Suprapubic skin (tissue), 4 donors: ENCODE measurements around the gene FLYWCH1. TPM values are rescaled to one million over a fixed set of nuclear protein-coding genes. Genes with fewer than 3 reads are reported as not detected.

Experiments
- DNase-seq, 2 donors: peaks; one replicate each; pipeline ENCODE4 v3.0.0-alpha.2; 2019; ENCODE audit warnings: low spot score in 2 of 2
- H3K27ac ChIP-seq: fragments of 200-600 bp; sonication (generic); one replicate; pipeline ENCODE4 v1.5.1; 2019
- H3K27me3 ChIP-seq: fragments of 200-600 bp; sonication (generic); one replicate; pipeline ENCODE4 v1.5.1; 2019
- H3K36me3 ChIP-seq: fragments of 200-600 bp; sonication (generic); one replicate; pipeline ENCODE4 v1.5.1; 2019
- H3K4me1 ChIP-seq: fragments of 200-600 bp; sonication (generic); one replicate; pipeline ENCODE4 v1.5.1; 2019
- H3K4me3 ChIP-seq: fragments of 200-600 bp; sonication (generic); one replicate; pipeline ENCODE4 v1.5.1; 2019; ENCODE audit warnings: mild to moderate bottlenecking
- H3K9me3 ChIP-seq: fragments of 200-600 bp; sonication (generic); one replicate; pipeline ENCODE4 v1.5.1; 2019
- EP300 ChIP-seq: sonication (generic); formaldehyde crosslinking; IDR thresholded peaks from one replicate; pipeline ENCODE4 v1.6.1; 2017; ENCODE audit warnings: antibody characterized with exemption
- POLR2A ChIP-seq, 2 donors: fragments of 450-650 bp; IDR thresholded peaks; one replicate each; pipeline ENCODE4 v1.6.1; 2017; ENCODE audit warnings: antibody characterized with exemption in 2 of 2, mild to moderate bottlenecking in 2 of 2, moderate library complexity in 2 of 2
- POLR2AphosphoS5 ChIP-seq, 3 donors: sonication (generic); formaldehyde crosslinking; IDR thresholded peaks; one replicate each; pipeline ENCODE4 v1.6.1; 2017; ENCODE audit warnings: antibody characterized with exemption in 3 of 3
- WGBS: methylation state at CpG from one replicate; pipeline ENCODE4 v1.1.5; 2018; 5-methylcytosine and 5-hydroxymethylcytosine counted together
- total RNA-seq, 4 donors: library from RNA; depleted of rRNA; stranded (reverse); fragments of >200 nt; gene quantifications; one replicate each; pipeline ENCODE4 v1.1.0, GENCODE V29; 2016
- TF ChIP-seq, protein P1 (sequence below), 2 donors: fragments of 200-600 bp in 1 of 2; fragments of 450-650 bp in 1 of 2; sonication (generic) in 1 of 2; IDR thresholded peaks; one replicate each; pipeline ENCODE4 v1.5.1; 2016 to 2019; ENCODE audit warnings: antibody characterized with exemption in 2 of 2, mild to moderate bottlenecking in 1 of 2, moderate library complexity in 1 of 2

Gene FLYWCH1
- total RNA-seq, 4 donors from 2014 or later: 32.7 to 81.8 (median 52.1) TPM

GRCh38 chr16:2912330-2913199 is 834 bp downstream of the FLYWCH1 start:
- Histone ChIP-seq H3K9me3 (no peaks in the 10 kb centered on the region), H3K27me3 (no peaks in the 10 kb centered on the region), H3K36me3 (peaks cover 10% of the 10 kb centered on the region), H3K4me1 (peaks cover 35% of the 10 kb centered on the region), H3K4me3 (peak overlapping the region; percentile 95), H3K27ac (peak overlapping the region; percentile 92)
- no peak for DNase-seq
- WGBS: 6% methylated on average over 16 of the region's 39 CpGs
- TF ChIP-seq, protein P1, sequence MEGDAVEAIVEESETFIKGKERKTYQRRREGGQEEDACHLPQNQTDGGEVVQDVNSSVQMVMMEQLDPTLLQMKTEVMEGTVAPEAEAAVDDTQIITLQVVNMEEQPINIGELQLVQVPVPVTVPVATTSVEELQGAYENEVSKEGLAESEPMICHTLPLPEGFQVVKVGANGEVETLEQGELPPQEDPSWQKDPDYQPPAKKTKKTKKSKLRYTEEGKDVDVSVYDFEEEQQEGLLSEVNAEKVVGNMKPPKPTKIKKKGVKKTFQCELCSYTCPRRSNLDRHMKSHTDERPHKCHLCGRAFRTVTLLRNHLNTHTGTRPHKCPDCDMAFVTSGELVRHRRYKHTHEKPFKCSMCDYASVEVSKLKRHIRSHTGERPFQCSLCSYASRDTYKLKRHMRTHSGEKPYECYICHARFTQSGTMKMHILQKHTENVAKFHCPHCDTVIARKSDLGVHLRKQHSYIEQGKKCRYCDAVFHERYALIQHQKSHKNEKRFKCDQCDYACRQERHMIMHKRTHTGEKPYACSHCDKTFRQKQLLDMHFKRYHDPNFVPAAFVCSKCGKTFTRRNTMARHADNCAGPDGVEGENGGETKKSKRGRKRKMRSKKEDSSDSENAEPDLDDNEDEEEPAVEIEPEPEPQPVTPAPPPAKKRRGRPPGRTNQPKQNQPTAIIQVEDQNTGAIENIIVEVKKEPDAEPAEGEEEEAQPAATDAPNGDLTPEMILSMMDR (IDR thresholded peaks at IDR 0.05): no peak
- no peak for TF ChIP-seq EP300
- no peak for TF ChIP-seq POLR2AphosphoS5 (IDR thresholded peaks at IDR 0.05)
- no peak for TF ChIP-seq POLR2A (IDR thresholded peaks at IDR 0.05)

DNA sequence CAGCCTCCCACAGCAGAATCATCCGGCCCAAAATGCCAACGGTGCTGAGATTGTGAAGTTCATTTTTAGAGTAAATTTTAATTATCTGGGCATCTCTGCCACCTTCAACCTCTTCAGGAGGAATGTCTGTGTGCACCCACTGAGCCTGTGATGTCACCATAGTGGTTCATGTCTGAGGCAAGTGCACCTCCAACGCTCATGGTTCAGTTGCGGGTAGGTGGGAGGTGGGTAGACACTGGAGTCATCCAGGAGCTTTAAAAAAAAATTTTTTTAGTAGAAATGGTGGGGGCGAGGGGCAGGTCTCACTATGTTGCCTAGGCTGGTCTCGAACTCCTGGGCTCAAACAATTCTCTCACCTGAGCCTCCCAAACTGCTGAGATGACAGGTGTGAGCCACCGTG is 1.9 kb downstream of the FLYWCH1 start:
- WGBS: 76% methylated on average over 6 of the region's 7 CpGs
- H3K9me3 ChIP-seq: no peaks in the 10 kb centered on the region
- no peaks in the 10 kb centered on the region for H3K27me3 ChIP-seq
- no peak overlapping the region for H3K27ac ChIP-seq
- peaks cover 10% of the 10 kb centered on the region for H3K36me3 ChIP-seq
- TF ChIP-seq EP300 (no peak), POLR2AphosphoS5 (IDR thresholded peaks at IDR 0.05) (no peak), POLR2A (IDR thresholded peaks at IDR 0.05) (no peak)
- TF ChIP-seq, protein P1 (IDR thresholded peaks at IDR 0.05): no peak
- H3K4me1 ChIP-seq: peaks cover 35% of the 10 kb centered on the region
- DNase-seq: no peak
- no peak overlapping the region for H3K4me3 ChIP-seq

- Histone ChIP-seq H3K4me3 (no peak overlapping the region), H3K9me3 (no peaks in the 10 kb centered on the region), H3K27ac (no peak overlapping the region), H3K27me3 (no peaks in the 10 kb centered on the region), H3K36me3 (peaks cover 10% of the 10 kb centered on the region), H3K4me1 (peaks cover 37% of the 10 kb centered on the region)
- no peak for DNase-seq
- TF ChIP-seq, protein P1 (IDR thresholded peaks at IDR 0.05): no peak
- 91% methylated on average over 12 of the region's 12 CpGs for WGBS
These were observed 2.5 kb downstream of the FLYWCH1 start for GRCh38 chr16:2914233-2914632.

- 62% methylated on average over 13 of the region's 13 CpGs for WGBS
These were observed 3.6 kb downstream of the FLYWCH1 start for GRCh38 chr16:2915196-2915929.

More at GRCh38 chr16:2915196-2915929, 3.6 kb downstream of the FLYWCH1 start:
- Histone ChIP-seq H3K4me3 (no peak overlapping the region), H3K27me3 (no peaks in the 10 kb centered on the region), H3K27ac (peak overlapping the region; percentile 42), H3K9me3 (no peaks in the 10 kb centered on the region), H3K36me3 (peaks cover 10% of the 10 kb centered on the region), H3K4me1 (peaks cover 45% of the 10 kb centered on the region)
- TF ChIP-seq POLR2AphosphoS5 (IDR thresholded peaks at IDR 0.05) (no peak), POLR2A (IDR thresholded peaks at IDR 0.05) (no peak), EP300 (no peak)
- TF ChIP-seq, protein P1 (IDR thresholded peaks at IDR 0.05): no peak
- DNase-seq: no peak
